HUDEP-2 (cell line): ENCODE measurements around the gene KLF1.
A peak's percentile ranks its signal among the peaks of the same experiment; 100 is the strongest.
"Not testable (repeated sequence)": the region's sequence is repeated elsewhere in the genome, so short reads cannot be mapped to it uniquely, and the experiment has no call there.

Source experiments
- DNase-seq, 76 experiments: peaks; one replicate each; lab custom pipeline; 2025; ENCODE audit not compliant: unreplicated experiment in 76 of 76; lab: John Stamatoyannopoulos, UW

Gene KLF1

DNA sequence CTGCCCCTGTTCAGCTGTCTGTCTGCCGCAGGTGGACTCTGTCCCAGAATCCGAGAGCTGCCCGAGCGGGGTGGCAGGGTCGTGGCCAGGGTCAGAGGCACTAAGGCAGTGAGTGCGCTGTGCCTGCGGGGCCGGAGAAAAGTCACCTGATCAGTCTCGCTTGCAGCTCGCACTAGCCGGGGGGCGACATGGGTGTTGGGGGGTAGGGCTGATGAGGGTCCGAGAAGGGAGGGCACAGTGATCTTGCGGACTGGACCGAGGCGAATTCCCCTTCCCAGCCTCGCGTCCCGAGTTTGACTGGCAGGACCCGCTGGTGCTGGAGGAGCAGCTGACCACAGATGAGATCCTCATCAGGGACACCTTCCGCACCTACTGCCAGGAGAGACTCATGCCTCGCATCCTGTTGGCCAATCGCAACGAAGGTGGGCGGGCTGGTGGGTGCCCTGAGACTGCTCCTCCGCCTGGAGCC lies 4.6 kb upstream of the KLF1 start:
- DNase-seq: peak in 2 of 76 experiments; percentile 14 to 24

DNA sequence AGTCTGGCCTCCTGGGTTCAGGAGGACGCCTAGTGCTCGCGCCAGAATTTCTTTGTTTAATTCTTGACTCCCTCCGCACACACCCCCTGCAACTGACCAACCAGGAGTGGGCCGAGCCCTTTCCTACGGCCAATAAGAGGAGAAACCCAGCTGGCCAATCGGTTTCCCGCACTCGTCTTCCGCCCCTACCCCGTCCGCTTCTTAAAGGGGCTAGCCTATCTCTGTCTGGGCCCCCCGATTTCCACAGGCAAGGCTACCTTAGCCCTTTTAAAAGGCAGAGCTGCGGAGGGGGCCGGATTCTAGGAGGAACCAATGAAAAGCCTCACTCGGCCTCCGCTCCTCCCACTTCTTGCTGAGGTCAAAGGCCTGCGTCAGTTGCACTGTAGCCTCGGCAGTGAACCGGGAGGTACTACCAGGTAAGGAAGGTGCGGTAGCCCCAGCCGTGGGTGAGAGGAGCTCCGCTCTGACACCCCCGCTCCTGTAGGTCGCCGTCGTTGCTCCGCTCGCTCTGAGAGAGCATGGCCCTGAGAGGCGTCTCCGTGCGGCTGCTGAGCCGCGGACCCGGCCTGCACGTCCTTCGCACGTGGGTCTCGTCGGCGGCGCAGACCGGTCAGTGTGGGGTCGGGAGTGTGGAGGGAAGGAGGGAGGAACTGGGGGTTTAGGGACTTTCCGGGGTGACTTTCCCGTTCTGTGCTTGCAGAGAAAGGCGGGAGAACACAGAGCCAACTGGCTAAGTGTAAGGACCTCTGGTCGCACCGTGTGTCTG lies 4.0 kb upstream of the KLF1 start, which contains the start of gene GCDH:
TSS of gene GCDH (plus strand) at position 374 of the 766 bp plus-strand sequence. CDS start at position 519, 145 bp downstream.
- peak in 75 of 76 experiments; percentile 75 to 100 (median 99) for DNase-seq

DNA sequence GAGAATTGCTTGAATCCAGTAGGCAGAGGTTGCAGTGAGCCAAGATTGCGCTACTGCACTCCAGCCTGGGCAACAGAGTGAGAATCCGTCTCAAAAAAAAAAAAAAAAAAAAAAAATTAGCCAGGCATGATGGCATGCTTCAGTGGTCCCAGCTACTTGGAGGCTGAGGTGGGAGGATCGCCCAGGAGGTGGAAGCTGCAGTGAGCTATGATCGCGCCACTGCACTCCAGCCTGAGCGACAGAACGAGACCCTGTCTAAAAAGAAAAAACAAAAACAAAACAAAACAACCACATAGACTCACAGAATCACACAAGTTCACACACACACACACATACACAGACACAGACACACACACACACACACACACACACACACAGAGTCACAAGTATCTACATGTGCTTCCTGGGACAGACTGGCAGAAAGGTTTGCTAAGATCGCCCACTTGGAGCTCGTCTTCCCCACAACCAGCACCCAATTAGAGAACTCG lies 3.3 kb upstream of the KLF1 start:
- not testable (repeated sequence) for DNase-seq

DNA sequence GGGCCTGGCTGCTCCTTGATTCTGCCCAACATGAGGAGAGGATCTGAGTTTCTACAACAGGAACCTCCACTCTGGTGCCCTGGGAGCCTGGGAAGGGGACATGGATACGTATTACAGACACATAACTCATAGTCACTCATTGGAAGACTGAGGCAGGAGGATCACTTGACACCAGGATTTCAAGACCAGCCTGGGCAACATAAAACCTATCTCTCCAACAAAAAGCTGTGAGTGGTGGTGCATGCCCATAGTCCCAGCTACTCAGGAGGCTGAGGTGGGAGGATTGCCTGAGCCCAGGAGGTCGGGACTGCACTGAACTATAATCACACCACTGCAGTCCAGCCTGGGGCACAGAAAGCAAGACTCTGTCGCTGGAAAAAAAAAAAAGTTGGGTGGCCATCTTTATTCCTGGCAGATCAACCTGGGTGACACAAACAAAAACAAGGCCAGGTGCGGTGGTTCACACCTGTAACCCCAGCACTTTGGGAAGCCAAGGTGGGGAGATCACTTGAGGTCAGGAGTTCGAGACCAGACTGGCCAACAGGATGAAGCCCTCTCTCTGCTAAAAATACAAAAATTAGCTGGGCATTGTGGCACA lies 1.1 kb upstream of the KLF1 start:
- DNase-seq: peak in 17 of 76 experiments; percentile 9 to 67 (median 50)

DNA sequence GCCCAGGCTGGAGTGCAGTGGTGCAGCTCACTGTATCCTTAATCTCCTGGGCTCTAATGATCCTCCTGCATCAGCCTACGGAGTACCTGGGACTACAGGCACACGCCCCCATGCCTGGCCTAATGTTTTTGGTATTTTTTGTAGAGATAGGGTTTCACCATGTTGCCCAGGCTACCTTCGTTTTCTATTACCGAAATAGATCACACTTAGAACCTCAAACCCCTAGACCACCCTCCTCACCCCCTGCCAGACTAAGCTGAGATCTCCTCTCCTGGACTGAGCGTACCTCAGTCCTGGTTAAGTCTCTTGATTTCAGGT lies 391 bp downstream of the KLF1 start:
- peak in 7 of 76 experiments; percentile 33 to 65 (median 57) for DNase-seq

DNA sequence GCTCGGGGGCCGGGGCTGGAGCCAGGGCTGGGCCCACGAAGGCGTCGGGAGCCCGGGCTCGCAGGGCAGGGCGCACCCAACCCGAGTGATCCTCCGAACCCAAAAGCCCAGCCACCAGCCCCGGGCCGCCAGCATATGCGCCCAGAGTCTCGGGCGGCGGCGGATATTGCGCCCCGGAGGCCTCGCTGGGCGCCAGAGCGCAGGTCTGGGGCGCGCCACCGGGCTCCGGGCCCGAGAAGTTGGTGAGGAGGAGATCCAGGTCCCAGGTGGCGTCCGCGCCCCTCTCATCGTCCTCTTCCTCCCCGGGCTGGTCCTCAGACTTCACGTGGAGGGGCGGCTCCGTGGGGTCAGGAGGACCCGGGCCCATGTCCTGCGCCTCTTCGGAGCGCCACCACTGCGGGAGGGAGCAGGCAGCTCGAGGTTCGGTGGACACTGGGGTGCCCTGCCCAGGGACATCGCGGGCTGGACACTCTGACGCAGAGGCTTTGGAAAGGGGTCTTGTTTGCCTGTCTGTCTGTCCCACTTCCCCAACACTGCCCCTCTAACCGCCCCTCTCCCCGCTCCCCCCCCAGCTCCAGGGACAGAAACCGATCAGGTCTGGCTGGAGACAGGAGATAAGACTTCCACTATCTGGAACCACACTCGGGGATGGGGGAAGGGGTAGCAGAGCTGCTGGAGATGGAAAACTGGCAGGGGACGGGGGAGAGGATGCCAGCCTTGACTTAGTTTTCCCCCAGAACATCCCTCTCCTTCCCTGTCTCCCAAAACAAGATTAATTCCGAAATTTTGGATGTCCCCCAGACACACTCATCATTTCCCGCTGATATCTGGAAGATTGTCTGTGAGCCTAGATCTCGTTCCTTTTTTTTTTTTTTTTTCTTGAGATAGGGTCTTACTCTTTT lies 1.0 kb downstream of the KLF1 start:
- peak in 73 of 76 experiments; percentile 39 to 94 (median 84) for DNase-seq

DNA sequence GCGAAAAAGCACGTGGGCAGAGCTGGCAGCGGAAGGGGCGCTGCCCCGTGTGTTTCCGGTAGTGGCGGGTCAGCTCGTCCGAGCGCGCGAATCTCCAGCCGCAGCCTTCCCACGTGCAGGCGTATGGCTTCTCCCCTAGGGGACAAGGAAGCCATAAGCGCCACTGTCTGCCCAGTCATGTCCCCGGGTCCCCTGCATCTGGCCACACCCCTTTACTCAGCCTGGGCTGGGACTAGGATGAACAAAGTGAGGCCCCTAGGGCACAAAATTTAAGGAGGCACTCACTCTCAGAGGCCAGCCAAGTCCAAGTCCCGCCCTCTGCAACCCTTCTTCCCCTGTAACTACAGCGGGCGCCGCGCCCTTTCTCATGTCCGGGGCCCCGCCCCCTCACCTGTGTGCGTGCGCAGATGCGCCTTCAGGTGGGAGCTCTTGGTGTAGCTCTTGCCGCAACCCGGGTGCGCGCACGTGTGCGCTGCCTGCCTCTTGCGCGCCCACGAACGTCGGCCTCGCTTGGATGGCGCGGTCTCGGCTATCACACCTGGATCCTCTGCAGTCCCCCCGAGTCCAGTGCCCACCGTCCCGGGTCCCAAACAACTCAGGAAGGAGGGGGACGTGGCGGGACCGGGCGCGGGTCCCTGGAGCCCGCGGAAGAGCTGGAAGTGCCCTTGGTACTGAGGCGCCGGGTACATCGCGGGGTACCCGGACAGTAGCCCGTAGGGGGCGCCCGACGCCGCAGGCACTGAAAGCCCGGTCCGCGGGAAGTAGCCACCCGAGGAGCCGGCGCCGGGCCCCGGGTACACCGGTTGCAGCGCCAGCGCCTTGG lies 1.9 kb downstream of the KLF1 start:
- peak in 75 of 76 experiments; percentile 61 to 98 (median 94) for DNase-seq

DNA sequence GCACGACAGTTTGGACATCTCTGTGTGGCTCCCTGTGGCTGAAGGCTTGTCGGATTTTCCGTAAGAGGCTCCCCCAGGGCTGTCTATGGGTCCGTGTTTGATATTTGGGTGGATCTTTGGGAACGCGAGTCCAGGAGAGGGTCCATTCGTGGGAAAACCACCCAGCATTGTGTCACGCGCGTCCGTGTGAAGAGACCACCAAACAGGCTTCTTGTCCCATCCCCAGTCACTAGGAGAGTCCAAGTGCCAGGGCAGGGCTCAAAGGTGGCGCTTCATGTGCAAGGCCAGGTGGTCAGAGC lies 2.4 kb downstream of the KLF1 start:
- peak in 1 of 76 experiments; percentile 60 for DNase-seq

DNA sequence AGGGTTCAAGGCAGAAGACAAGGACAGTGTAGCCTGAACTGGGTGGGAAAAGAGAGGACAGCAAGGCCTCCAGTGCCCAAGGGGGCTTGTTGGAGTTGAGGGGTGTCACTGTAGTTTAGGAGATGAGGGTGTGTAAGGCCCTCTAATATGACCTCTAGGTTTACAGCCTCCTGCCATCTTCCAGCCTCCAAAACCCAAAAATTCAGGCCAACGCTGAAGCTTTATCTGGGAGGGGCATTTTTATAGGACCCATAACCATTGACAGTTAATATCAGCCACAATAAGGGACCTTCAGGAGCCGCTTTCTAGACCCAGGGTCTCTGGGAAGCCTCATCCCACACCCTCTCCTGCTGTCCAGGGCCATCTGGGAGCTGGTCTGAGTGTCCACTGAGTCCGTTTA lies 2.8 kb downstream of the KLF1 start:
- DNase-seq: peak in 9 of 76 experiments; percentile 20 to 69 (median 54)

DNA sequence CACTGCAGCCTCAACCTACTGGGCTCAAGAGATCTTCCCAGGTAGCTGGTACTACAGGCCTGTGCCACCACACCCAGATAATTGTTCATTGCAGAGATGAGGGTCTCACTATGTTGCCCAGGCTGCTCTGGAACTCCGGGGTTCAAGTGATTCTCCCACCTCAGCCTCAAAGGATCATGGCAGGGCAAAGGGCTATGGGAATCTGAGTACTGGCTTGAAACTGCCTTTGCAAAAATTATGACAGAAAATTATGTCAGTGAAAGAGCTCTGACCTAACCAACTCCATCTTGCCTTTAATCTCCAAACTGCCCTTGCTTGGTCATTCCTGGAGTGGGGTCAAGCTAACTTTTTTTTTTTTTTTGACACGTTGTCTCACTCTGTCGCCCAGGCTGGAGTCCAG lies 4.4 kb downstream of the KLF1 start:
- peak in 12 of 76 experiments; percentile 17 to 57 (median 31) for DNase-seq

DNA sequence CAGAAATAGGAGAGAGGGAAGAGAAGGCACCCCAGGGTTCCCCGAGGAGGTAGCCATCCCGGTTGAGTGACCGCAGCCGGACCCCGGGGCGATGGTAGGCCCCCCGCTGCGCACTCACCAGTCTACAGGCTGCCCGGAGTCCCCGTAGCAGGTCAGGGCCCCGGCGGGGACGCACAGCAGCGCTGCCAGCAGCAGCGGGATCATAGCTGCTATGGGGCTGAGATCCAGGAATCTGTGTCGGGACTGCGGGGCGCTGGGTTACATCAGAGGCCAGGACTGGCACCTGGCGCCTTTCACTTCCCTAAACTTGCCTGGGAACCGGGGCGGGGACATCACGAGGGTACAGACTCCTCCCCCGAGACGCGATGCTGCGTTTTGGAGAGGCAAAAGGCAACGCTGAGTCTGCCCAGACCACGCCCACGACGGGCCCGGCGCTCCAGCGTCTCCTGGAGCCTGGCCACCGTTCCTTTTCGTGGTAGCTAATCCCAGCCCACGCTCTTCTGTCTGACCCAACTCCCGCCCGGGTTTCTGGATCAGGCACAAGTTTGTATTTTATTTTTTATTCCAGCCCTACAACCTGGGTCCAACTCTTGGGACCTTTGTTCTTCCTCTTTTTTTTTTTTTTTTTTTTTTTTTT lies 5.7 kb downstream of the KLF1 start, which contains the start of gene DNASE2:
TSS of gene DNASE2 (minus strand) at position 278 of the 637 bp plus-strand sequence. CDS start at position 204, 74 bp downstream.
- peak in 75 of 76 experiments; percentile 72 to 99 (median 98) for DNase-seq

DNA sequence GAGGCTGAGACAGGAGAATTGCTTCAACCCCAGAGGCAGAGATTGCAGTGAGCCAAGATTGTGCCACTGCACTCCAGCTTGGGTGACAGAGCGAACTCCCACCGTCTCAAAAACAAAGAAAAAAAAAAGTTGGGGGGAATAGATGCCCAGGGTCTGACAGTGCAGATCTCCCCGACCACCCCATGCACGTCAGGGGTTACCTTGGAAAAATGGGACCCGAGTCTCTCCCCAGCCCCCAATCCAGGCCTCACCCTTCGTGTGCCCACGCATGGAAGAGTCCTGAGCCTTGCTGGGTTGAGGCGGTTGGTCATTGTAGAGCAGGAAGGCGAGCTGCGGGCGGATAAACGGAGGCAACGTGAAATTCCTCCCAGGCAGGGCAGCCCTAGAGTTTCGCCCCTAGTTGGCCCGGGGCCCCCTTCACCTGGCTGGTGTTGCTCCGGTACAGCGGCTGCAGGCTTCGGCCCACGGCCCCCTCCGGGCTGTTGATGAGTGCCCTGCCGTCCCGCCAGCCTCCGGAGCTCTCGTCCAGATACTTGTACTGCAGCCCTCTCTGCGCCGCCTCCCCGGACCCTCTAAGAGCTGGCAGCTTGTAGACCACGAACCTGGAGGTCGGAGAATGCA lies 6.3 kb downstream of the KLF1 start:
- DNase-seq: peak in 17 of 76 experiments; percentile 14 to 69 (median 35)

DNA sequence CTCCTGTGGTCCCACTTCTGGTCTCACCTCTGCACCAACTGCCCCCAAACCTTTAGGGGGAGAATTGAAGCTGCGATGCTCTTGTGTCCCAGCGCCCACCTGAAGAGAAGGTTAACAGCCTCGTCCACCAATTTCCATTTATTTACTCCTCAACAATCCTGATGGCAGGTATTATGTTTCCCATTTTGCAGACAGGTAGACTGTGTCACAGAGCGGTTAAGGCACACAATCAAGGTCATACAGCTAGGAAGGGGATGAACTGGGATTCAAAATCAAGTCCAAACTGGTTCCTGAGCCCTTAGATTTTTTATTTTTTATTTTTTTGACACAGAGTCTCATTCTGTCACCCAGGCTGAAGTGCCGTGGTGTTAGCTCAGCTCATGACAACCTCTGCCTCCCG lies 11.9 kb downstream of the KLF1 start:
- DNase-seq: no peak

DNA sequence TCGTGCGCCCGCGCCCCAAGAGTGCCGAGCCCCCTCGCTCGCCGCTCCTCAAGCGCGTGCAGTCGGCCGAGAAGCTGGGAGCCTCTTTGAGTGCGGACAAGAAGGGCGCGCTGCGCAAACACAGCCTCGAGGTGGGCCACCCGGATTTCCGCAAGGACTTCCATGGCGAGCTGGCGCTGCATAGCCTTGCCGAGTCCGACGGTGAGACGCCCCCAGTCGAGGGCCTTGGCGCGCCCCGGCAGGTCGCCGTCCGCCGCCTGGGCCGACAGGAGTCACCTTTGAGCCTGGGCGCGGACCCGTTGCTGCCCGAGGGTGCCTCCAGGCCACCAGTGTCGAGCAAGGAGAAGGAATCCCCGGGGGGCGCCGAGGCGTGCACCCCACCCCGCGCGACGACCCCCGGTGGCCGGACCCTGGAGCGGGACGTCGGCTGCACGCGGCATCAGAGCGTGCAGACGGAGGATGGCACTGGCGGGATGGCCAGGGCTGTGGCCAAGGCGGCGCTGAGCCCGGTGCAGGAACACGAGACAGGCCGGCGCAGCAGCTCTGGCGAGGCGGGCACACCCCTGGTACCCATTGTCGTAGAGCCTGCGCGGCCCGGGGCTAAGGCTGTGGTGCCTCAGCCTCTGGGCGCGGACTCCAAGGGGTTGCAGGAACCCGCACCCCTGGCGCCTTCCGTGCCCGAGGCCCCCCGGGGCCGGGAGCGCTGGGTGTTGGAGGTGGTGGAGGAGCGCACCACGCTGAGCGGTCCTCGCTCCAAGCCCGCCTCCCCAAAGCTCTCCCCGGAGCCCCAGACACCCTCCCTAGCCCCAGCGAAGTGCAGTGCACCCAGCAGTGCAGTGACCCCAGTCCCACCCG lies 12.9 kb downstream of the KLF1 start:
- DNase-seq: no peak

DNA sequence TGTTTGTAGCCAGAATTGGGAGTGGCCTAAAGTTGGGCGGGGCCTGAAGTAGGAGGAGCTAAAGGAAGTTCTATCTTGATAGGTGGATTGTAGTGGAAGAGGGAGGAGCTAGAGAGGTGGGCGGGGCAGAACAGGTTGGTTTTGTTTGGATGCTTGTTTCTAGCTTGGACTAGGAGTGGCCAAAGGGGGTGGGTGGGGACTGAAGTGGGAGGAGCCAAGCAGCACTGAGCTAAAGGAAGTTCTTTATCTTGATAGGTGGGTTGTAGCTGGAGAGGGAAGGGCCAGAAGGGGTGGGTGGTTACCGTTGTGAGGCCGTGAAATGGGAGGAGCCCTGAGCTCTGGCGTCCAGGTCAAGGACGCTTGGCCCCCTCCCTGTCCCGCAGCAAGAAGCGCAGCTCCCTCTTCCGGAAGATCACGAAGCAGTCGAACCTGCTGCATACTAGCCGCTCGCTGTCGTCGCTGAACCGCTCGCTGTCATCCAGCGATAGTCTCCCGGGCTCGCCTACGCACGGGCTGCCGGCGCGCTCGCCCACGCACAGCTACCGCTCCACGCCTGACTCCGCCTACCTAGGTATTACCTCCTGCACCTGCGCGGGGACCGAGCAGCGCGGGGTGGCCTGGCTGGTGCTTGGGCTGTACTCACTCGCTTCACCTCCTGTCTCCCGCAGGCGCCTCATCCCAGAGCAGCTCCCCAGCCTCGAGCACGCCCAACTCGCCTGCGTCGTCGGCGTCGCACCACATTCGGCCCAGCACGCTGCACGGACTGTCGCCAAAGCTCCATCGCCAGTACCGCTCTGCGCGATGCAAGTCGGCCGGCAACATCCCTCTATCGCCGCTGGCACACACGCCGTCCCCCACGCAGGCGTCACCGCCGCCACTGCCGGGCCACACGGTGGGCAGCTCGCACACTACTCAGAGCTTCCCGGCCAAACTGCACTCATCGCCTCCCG lies 13.8 kb downstream of the KLF1 start:
- peak in 58 of 76 experiments; percentile 13 to 83 (median 62) for DNase-seq

DNA sequence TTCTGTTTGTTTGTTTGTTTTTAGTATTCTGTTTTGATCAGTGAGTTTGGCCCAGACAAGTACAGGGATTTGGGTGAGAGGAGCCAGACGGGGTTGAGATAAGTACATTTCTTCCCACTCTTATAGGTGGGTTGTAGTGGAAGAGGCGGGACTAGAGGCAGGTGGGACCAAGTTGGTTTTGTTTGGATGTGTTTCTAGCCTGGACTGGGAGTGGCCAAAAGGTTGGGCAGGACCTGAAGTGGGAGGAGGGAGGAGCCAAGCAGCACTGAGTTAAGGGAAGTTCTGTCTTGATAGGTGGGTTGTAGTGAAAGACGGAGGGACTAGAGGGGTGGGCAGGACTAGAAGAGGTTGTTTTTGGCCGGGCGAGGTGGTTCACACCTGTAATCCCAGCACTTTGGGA lies 14.7 kb downstream of the KLF1 start:
- peak in 10 of 76 experiments; percentile 6 to 39 (median 22) for DNase-seq

DNA sequence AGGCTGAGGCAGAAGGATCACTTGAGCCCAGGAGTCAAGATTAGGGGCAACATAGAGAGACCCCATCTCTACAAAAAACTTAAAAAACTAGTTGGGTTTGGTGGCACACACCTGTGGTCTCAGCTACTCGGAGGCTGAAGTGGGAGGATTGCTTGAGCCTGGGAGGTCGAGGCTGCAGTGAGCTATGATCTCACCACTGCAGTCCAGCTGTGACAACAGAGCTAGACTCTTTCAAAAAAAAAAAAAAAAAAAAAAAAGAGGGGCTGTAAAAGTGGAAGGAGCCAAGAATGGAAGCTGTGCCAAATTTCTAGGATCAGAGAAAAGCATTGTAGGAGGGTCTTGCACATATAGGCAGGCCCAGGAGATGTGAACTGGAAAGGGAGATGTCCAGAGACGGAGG lies 15.3 kb downstream of the KLF1 start:
- DNase-seq: no peak
